Left ventricle myocardium inferior (tissue), 1 donor: Measurements from ENCODE around the gene ITGA1. TPM values are rescaled to one million over a fixed set of nuclear protein-coding genes. Genes with fewer than 3 reads are reported as not detected.

Experiments used
- DNase-seq: peaks from one replicate; pipeline ENCODE4 v3.0.0-alpha.2; 2020
- H3K27ac ChIP-seq: fragments of 200-600 bp; replicated peaks from 2 replicates; pipeline ENCODE4 v1.8.0; 2021
- H3K27me3 ChIP-seq: fragments of 200-600 bp; 2 replicates; pipeline ENCODE4 v1.8.0; 2021; ENCODE audit warnings: low read depth
- H3K36me3 ChIP-seq: fragments of 200-600 bp; 2 replicates; pipeline ENCODE4 v1.8.0; 2021
- H3K4me1 ChIP-seq: fragments of 200-600 bp; 2 replicates; pipeline ENCODE4 v1.8.0; 2021
- H3K4me3 ChIP-seq: fragments of 200-600 bp; 2 replicates; pipeline ENCODE4 v1.8.0; 2021; ENCODE audit warnings: mild to moderate bottlenecking, moderate library complexity
- H3K9me3 ChIP-seq: fragments of 200-600 bp; replicated peaks from 2 replicates; pipeline ENCODE4 v1.8.0; 2021
- intact Hi-C: fragments of 100-400 bp; cut with micrococcal nuclease; formaldehyde crosslinking; loops from one replicate; pipeline ENCODE4 v1.11.0; 2022
- total RNA-seq: library from RNA; stranded (reverse); fragmentation: NEBNext Ultra II Directional; extraction: Animal tissue kit (Norgen Biotek cat#: 25700); gene quantifications from one replicate; pipeline ENCODE4 v1.2.1, GENCODE V29; 2021
- TF ChIP-seq, protein P1 (sequence below): fragments of 200-600 bp; IDR thresholded peaks from 2 replicates; pipeline ENCODE4 v1.8.0; 2021; ENCODE audit warnings: antibody characterized with exemption, mild to moderate bottlenecking, borderline replicate concordance
- donor health status: DM: no; HTN: yes; CAD: no; lungs with severe emphysema.

Gene ITGA1
- total RNA-seq, 1 donor from 2014 or later = 28.4 TPM

DNA sequence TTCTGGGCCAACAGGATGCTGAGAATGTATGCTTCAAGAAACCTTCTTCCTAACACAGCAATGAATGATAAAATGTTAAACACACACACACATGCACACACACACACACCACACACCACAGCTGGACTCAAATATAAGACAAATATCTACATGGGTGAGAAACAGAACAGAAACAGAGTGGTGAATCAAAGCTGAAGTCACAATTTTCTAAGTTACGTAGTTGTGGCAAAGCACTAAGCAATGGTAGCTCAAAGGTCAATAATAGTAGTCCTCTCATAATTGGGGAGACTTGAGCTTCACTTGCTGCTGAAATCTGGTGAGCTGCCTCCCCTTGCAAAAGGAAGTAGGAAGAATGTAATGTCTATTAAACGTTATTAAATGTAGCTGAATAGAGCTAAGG is 33.7 kb upstream of the ITGA1 start:
- H3K4me3 ChIP-seq = no peak overlapping the region
- no peaks in the 10 kb centered on the region for H3K9me3 ChIP-seq
- no peaks in the 10 kb centered on the region for H3K36me3 ChIP-seq
- DNase-seq = no peak
- H3K27ac ChIP-seq = no peak overlapping the region
- H3K4me1 ChIP-seq = peaks cover 17% of the 10 kb centered on the region
- TF ChIP-seq, protein P1, sequence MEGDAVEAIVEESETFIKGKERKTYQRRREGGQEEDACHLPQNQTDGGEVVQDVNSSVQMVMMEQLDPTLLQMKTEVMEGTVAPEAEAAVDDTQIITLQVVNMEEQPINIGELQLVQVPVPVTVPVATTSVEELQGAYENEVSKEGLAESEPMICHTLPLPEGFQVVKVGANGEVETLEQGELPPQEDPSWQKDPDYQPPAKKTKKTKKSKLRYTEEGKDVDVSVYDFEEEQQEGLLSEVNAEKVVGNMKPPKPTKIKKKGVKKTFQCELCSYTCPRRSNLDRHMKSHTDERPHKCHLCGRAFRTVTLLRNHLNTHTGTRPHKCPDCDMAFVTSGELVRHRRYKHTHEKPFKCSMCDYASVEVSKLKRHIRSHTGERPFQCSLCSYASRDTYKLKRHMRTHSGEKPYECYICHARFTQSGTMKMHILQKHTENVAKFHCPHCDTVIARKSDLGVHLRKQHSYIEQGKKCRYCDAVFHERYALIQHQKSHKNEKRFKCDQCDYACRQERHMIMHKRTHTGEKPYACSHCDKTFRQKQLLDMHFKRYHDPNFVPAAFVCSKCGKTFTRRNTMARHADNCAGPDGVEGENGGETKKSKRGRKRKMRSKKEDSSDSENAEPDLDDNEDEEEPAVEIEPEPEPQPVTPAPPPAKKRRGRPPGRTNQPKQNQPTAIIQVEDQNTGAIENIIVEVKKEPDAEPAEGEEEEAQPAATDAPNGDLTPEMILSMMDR = no peak
- intact Hi-C loops = no loop called here
- H3K27me3 ChIP-seq = no peaks in the 10 kb centered on the region

DNA sequence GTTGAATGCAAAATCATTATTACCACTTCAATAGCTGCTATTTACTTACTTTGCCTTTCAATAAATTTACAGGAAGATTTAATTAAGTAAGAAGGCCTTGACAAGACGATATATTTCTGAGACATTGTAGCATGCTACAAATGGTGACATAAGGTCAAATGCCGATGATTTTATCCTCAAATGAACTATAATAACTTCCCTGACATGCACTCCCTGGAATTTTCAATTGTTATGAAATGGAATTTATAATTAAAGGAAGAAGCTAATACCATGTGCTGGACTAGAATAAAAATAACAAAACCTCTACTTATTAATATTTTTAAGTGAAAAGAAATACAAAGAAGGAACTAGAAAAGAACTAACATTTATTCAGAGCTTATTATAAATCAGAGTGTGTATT is 30.2 kb upstream of the ITGA1 start:
- Histone ChIP-seq H3K36me3 (no peaks in the 10 kb centered on the region), H3K4me1 (peaks cover 22% of the 10 kb centered on the region), H3K4me3 (no peak overlapping the region), H3K9me3 (no peaks in the 10 kb centered on the region), H3K27me3 (no peaks in the 10 kb centered on the region), H3K27ac (peak overlapping the region; percentile 79)
- TF ChIP-seq, protein P1 = no peak
- intact Hi-C loops = no loop called here
- DNase-seq = no peak

- peaks cover 22% of the 10 kb centered on the region for H3K4me1 ChIP-seq
- H3K4me3 ChIP-seq = no peak overlapping the region
- no peaks in the 10 kb centered on the region for H3K27me3 ChIP-seq
- intact Hi-C loops = no loop called here
- H3K27ac ChIP-seq = peak overlapping the region; percentile 79
- no peak for DNase-seq
- TF ChIP-seq, protein P1 = no peak
- H3K9me3 ChIP-seq = no peaks in the 10 kb centered on the region
- no peaks in the 10 kb centered on the region for H3K36me3 ChIP-seq
These were observed 29.7 kb upstream of the ITGA1 start for GRCh38 chr5:52758014-52758413.

DNA sequence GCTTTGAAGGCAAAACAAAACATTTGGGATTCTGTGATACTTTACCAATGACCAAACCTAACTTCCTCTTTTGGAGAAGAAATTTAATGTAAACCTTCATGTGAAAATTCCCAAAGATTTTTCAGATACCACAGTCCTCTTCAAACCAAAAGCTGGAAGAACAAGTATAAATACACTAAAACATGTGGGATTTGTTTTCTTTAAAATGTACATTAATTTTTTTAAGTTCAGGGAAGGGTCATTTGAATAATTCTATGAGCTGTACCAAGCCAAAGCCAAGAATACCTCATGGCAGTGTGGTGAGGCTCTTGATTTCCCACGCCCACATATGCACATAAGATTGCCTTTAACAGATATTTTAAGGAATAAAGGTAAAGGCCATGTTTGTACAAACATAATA is 28.4 kb upstream of the ITGA1 start:
- intact Hi-C loops = no loop called here
- peak overlapping the region; percentile 79 for H3K27ac ChIP-seq

DNA sequence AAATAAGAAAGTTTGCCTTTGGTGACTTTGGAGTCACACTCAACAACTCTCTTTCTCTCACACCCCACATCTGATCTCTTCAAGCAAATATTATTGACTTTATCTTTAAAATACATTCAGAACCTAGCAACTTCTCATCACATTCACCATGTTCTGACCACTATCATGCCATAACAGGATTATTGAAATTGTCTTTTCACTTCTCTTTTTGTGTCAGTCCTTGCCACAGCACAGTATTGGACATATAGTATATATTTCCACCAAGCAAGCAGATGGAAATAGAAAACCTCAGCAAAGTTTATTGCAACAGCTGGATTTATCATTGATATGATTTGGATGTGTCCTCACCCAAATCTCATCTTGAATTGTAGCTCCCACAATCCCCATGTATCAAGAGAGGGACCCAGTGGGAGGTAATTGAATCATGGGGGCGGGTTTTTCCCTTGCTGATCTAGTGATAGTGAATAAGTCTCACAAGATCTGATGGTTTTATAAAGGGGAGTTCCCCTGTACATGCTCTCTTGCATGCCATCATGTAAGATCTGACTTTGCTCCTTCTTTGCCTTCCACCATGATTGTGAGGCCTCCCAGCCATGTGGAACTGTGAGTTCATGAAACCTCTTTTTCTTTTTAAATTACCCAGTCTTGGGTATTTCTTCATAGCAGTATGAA is 26.9 kb upstream of the ITGA1 start:
- no peaks in the 10 kb centered on the region for H3K36me3 ChIP-seq
- no peaks in the 10 kb centered on the region for H3K27me3 ChIP-seq
- no peaks in the 10 kb centered on the region for H3K9me3 ChIP-seq
- TF ChIP-seq, protein P1 = no peak
- no peak overlapping the region for H3K4me3 ChIP-seq
- peaks cover 22% of the 10 kb centered on the region for H3K4me1 ChIP-seq
- intact Hi-C loops = no loop called here
- DNase-seq = no peak
- no peak overlapping the region for H3K27ac ChIP-seq

More for the DNA sequence above, 28.4 kb upstream of the ITGA1 start:
- H3K36me3 ChIP-seq = no peaks in the 10 kb centered on the region
- H3K4me3 ChIP-seq = no peak overlapping the region
- no peak for DNase-seq
- peaks cover 22% of the 10 kb centered on the region for H3K4me1 ChIP-seq
- H3K9me3 ChIP-seq = no peaks in the 10 kb centered on the region
- TF ChIP-seq, protein P1 = no peak
- no peaks in the 10 kb centered on the region for H3K27me3 ChIP-seq
